ENCODE results near the gene CFAP299. TPM values are rescaled to one million over a fixed set of nuclear protein-coding genes. Genes with fewer than 3 reads are reported as not detected.

CFAP299 gene
- total RNA-seq, 6 experiments from 2014 or later, result not detected

DNA sequence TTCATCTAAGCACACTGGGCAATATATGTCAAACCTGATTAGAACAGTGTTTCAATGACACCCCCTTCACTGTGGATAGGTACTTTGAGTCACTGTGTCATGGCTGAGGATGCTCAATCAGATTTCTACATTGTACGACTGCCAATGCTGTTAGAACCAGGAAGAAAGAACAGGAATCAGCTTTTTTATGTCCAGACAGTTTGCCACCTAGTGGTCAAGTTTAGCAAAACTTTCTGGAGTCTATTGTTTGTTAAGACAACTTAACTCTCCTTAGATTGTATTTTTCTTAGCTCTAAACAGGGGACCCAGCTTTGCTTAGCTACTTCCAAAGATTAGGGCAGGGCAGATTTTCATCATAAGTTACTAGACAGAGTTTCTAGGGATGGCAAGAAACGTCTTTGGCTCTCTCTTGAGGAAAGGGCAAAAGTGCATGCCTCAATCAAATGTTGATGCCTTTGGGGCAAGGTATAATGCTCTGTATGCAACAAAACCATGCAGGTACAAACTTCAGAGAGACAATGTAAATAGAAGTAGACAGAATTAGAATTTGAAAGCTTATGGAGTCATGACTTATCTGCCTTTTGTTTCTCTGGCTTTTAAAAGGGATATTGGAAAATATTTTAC, 654.5 kb downstream of the CFAP299 start:
- no peaks in the 10 kb centered on the region for H3K36me3 ChIP-seq
- 3% methylated on average over 2 of the region's 2 CpGs for WGBS (ENCODE audit: insufficient coverage, low coverage, low lambda C conversion rate, missing lambda C conversion rate)
- peaks cover 0 to 6% of the 10 kb centered on the region in 2 donors for H3K27me3 ChIP-seq
- ATAC-seq (peak; percentile 66 to 82 (median 76)), DNase-seq (no peak)
- H3K4me1 ChIP-seq, result no peaks in the 10 kb centered on the region
- no peak overlapping the region for H3K27ac ChIP-seq
- TF ChIP-seq CTCF (IDR thresholded peaks at IDR 0.05) (peak; percentile 61 to 73 (median 68)), POLR2A (IDR thresholded peaks at IDR 0.05) (no peak)
- intact Hi-C loops (cut with DNase I), result no loop called here
- H3K9me3 ChIP-seq, result no peaks in the 10 kb centered on the region
- no peak overlapping the region for H3K4me3 ChIP-seq

DNA sequence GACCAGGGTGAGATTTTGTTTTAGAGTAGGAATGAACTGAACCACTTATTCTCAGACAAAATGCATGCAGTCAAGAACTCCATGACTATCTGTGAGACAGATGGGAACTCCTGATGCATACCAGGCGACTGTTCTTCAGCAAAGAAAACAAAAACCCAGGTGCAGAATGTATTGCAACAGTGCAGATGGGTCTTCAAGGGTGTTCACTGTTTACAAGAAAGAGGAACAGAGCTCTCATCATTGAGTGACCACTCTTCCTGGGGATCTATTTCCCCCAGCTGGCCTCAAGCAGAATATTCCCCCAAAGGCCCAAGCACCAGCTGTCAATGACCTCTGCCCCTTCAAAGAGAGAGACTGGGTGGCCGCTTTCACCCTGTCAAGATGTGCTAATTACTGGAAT, 655.3 kb downstream of the CFAP299 start:
- H3K27me3 ChIP-seq, result peaks cover 0 to 6% of the 10 kb centered on the region in 2 donors
- no peaks in the 10 kb centered on the region for H3K4me1 ChIP-seq
- intact Hi-C loops (cut with DNase I), result no loop called here
- ATAC-seq (no peak), DNase-seq (no peak)
- TF ChIP-seq CTCF (IDR thresholded peaks at IDR 0.05) (no peak), POLR2A (IDR thresholded peaks at IDR 0.05) (no peak)
- H3K27ac ChIP-seq, result no peak overlapping the region
- 10% methylated on average over 1 of the region's 2 CpGs for WGBS (ENCODE audit: insufficient coverage, low coverage, low lambda C conversion rate, missing lambda C conversion rate)
- no peaks in the 10 kb centered on the region for H3K36me3 ChIP-seq
- H3K4me3 ChIP-seq, result no peak overlapping the region
- no peaks in the 10 kb centered on the region for H3K9me3 ChIP-seq

DNA sequence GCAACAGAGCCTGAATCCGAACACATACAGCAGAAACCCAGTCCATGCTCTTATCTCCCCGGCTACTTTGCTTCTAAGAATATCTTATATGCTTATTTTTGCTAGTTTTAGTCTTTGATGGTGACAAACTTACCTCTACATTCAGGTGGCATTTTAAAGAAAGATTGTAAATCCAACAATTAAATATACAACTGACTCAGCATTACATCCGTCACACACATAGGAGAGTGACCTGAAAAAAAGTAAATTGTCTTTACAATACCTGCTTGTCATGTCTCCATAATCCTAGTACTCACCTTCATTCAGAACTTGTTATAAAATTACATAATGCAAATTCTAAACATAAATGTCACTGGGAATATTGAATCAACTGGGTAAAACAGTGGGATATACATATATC, 664.4 kb downstream of the CFAP299 start:
- 59% methylated on average over 3 of the region's 3 CpGs for WGBS (ENCODE audit: insufficient coverage, low coverage, low lambda C conversion rate, missing lambda C conversion rate)
- H3K4me1 ChIP-seq, result no peaks in the 10 kb centered on the region
- no peaks in the 10 kb centered on the region for H3K27me3 ChIP-seq
- H3K36me3 ChIP-seq, result no peaks in the 10 kb centered on the region
- no peak for DNase-seq
- no peak for ATAC-seq
- no peak overlapping the region for H3K27ac ChIP-seq
- H3K9me3 ChIP-seq, result no peaks in the 10 kb centered on the region
- H3K4me3 ChIP-seq, result no peak overlapping the region
- TF ChIP-seq CTCF (IDR thresholded peaks at IDR 0.05) (no peak), POLR2A (IDR thresholded peaks at IDR 0.05) (no peak)
- intact Hi-C loops (cut with DNase I), result no loop called here

GRCh38 chr4:81003597-81004111, 668.1 kb downstream of the CFAP299 start:
- H3K9me3 ChIP-seq, result no peaks in the 10 kb centered on the region
- 14% methylated on average over 1 of the region's 2 CpGs for WGBS (ENCODE audit: insufficient coverage, low coverage, low lambda C conversion rate, missing lambda C conversion rate)
- no peak overlapping the region for H3K4me3 ChIP-seq
- intact Hi-C loops (cut with DNase I), result no loop called here
- TF ChIP-seq POLR2A (IDR thresholded peaks at IDR 0.05), result no peak
- no peak for TF ChIP-seq CTCF (IDR thresholded peaks at IDR 0.05)
- H3K27me3 ChIP-seq, result no peaks in the 10 kb centered on the region
- H3K4me1 ChIP-seq, result no peaks in the 10 kb centered on the region
- H3K36me3 ChIP-seq, result no peaks in the 10 kb centered on the region
- ATAC-seq (no peak), DNase-seq (no peak)
- H3K27ac ChIP-seq, result no peak overlapping the region

Measured in right lobe of liver (tissue), 6 donors.